CD4-positive, alpha-beta T cell (primary cell): ENCODE measurements around the gene VAMP4. TPM values are rescaled to one million over a fixed set of nuclear protein-coding genes. Genes with fewer than 3 reads are reported as not detected.

Experiments used
- ATAC-seq: fragments of 200-7000 bp; cut with Tn5 transposase; one replicate; pipeline ENCODE4 v1.10.0; 2022; ENCODE audit warnings: mild to moderate bottlenecking; ENCODE audit not compliant: poor library complexity
- CTCF ChIA-PET: fragments of 350-600 bp; sonication (Branson Sonifier 250); formaldehyde crosslinking; loops from one replicate; lab custom pipeline; 2021; ENCODE audit warnings: antibody characterized with exemption, inconsistent platforms; lab: Charles Lee
- POLR2A ChIA-PET: fragments of 350-600 bp; sonication (Branson Sonifier 250); formaldehyde crosslinking; loops from one replicate; lab custom pipeline; 2021; ENCODE audit warnings: antibody characterized with exemption, inconsistent platforms; lab: Charles Lee
- DNase-seq, 14 experiments: peaks; one replicate each; pipeline ENCODE4 v3.0.0-alpha.2; 2013 to 2020; ENCODE audit warnings: mixed read lengths in 2 of 14
- H3K27ac ChIP-seq, 2 donors: one replicate each; pipeline versions ENCODE4 v1.5.1 to v1.7.0; 2013; ENCODE audit warnings: low read length in 2 of 2, low read depth in 1 of 2, mild to moderate bottlenecking in 1 of 2
- H3K27me3 ChIP-seq, 2 experiments: 1 replicate in 1 of 2; 2 replicates in 1 of 2; pipeline versions ENCODE4 v1.6.1 to v1.7.0; 2013; ENCODE audit warnings: low read length in 2 of 2, control low read depth in 1 of 2, mild to moderate bottlenecking in 1 of 2, moderate library complexity in 1 of 2; ENCODE audit not compliant: insufficient read depth in 2 of 2, control insufficient read depth in 1 of 2
- H3K36me3 ChIP-seq: one replicate; pipeline ENCODE4 v1.6.1; 2013; ENCODE audit warnings: low read length, control low read depth; ENCODE audit not compliant: insufficient read depth
- H3K4me1 ChIP-seq: one replicate; pipeline ENCODE4 v1.6.1; 2013; ENCODE audit warnings: low read length, control low read depth; ENCODE audit not compliant: insufficient read depth
- H3K4me3 ChIP-seq: one replicate; pipeline ENCODE4 v1.5.1; 2013; ENCODE audit warnings: mild to moderate bottlenecking, low read length, moderate library complexity
- H3K9me3 ChIP-seq, 2 experiments: 1 replicate in 1 of 2; 2 replicates in 1 of 2; pipeline versions ENCODE4 v1.6.1 to v1.7.0; 2013; ENCODE audit warnings: low read length in 2 of 2, mild to moderate bottlenecking in 2 of 2, control low read depth in 1 of 2, moderate library complexity in 1 of 2; ENCODE audit not compliant: control insufficient read depth in 1 of 2, insufficient read depth in 1 of 2
- H3K27ac Mint-ChIP-seq: one replicate; pipeline ENCODE4 v1.8.0; 2020; ENCODE audit warnings: mixed read lengths
- H3K27me3 Mint-ChIP-seq: one replicate; pipeline ENCODE4 v1.8.0; 2021; ENCODE audit warnings: mixed read lengths
- H3K36me3 Mint-ChIP-seq: one replicate; pipeline ENCODE4 v1.8.0; 2021; ENCODE audit warnings: low read depth, mixed read lengths
- H3K4me1 Mint-ChIP-seq: one replicate; pipeline ENCODE4 v1.8.0; 2021; ENCODE audit warnings: low read depth, mixed read lengths
- H3K4me3 Mint-ChIP-seq: one replicate; pipeline ENCODE4 v1.8.0; 2020; ENCODE audit warnings: mild to moderate bottlenecking, mixed read lengths
- H3K9me3 Mint-ChIP-seq: one replicate; pipeline ENCODE4 v1.8.0; 2020; ENCODE audit warnings: mixed read lengths
- intact Hi-C, 2 experiments: fragments of 100-400 bp; cut with DNase I in 1 of 2; cut with micrococcal nuclease in 1 of 2; formaldehyde crosslinking; loops; one replicate each; pipeline versions ENCODE4 v1.15.1 to v1.9.0; 2023 to 2025; cut with DNase I, micrococcal nuclease
- total RNA-seq, 174 experiments: library from RNA in 2 of 174; stranded (reverse) in 2 of 174; gene quantifications; one replicate each; pipeline ENCODE4 v1.2.3 and lab custom pipeline; 2021 to 2026
- TF ChIP-seq, protein P1 (sequence below): fragments of 200-600 bp; IDR thresholded peaks from one replicate; pipeline ENCODE4 v1.8.0; 2022; ENCODE audit warnings: antibody characterized with exemption, mild to moderate bottlenecking

The VAMP4 gene
- total RNA-seq, 2 experiments from 2014 or later = 8.1 to 12.1 TPM

- Histone ChIP-seq H3K9me3 (no peaks in the 10 kb centered on the region), H3K27me3 (no peaks in the 10 kb centered on the region), H3K4me1 (peaks cover 45% of the 10 kb centered on the region), H3K36me3 (peaks cover 14% of the 10 kb centered on the region), H3K4me3 (peak overlapping the region; percentile 78), H3K27ac (peak overlapping the region; percentile 63 to 69)
- H3K9me3 Mint-ChIP-seq = no peaks in the 10 kb centered on the region
- peak in 2 of 14 experiments; percentile 17 to 40 for DNase-seq
- peak overlapping the region; percentile 90 for H3K27ac Mint-ChIP-seq
- TF ChIP-seq, protein P1, sequence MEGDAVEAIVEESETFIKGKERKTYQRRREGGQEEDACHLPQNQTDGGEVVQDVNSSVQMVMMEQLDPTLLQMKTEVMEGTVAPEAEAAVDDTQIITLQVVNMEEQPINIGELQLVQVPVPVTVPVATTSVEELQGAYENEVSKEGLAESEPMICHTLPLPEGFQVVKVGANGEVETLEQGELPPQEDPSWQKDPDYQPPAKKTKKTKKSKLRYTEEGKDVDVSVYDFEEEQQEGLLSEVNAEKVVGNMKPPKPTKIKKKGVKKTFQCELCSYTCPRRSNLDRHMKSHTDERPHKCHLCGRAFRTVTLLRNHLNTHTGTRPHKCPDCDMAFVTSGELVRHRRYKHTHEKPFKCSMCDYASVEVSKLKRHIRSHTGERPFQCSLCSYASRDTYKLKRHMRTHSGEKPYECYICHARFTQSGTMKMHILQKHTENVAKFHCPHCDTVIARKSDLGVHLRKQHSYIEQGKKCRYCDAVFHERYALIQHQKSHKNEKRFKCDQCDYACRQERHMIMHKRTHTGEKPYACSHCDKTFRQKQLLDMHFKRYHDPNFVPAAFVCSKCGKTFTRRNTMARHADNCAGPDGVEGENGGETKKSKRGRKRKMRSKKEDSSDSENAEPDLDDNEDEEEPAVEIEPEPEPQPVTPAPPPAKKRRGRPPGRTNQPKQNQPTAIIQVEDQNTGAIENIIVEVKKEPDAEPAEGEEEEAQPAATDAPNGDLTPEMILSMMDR = no peak
- intact Hi-C loops = loop anchor here (1.0 to 10.0 kb wide), 11 partner anchors 38 to 1886 kb away; partner anchors contain the start of genes DNM3 (in 2 of the 2), PRRC2C (in 2 of the 2), SUCO (in 2 of the 2) and VAMP4 (in 2 of the 2)
- peaks cover 47% of the 10 kb centered on the region for H3K4me1 Mint-ChIP-seq
- peak; percentile 0 for ATAC-seq
- peaks cover 34% of the 10 kb centered on the region for H3K36me3 Mint-ChIP-seq
- ChIA-PET CTCF (interaction anchor here (0.6 to 3.9 kb wide), 3 partner anchors 13 to 746 kb away, joined by 3 to 18 read pairs (median 3); no protein-coding TSS in a partner anchor), POLR2A (interaction anchor here (1.0 to 5.8 kb wide), 13 partner anchors 9 to 1934 kb away, joined by 3 to 122 read pairs (median 5); partner anchors contain the start of genes DNM3, GORAB, KLHL20 and PRRC2C)
- H3K4me3 Mint-ChIP-seq = peak overlapping the region; percentile 99
- peaks cover 5% of the 10 kb centered on the region for H3K27me3 Mint-ChIP-seq
Observed at GRCh38 chr1:171780583-171781175, 38.8 kb upstream of the VAMP4 start.

GRCh38 chr1:171772312-171772711 lies 30.4 kb upstream of the VAMP4 start:
- Mint-ChIP-seq H3K36me3 (no peaks in the 10 kb centered on the region), H3K9me3 (no peaks in the 10 kb centered on the region), H3K27me3 (peaks cover 19% of the 10 kb centered on the region), H3K4me1 (no peaks in the 10 kb centered on the region), H3K27ac (no peak overlapping the region), H3K4me3 (no peak overlapping the region)
- H3K27me3 ChIP-seq = no peaks in the 10 kb centered on the region
- no peaks in the 10 kb centered on the region for H3K4me1 ChIP-seq
- H3K36me3 ChIP-seq = no peaks in the 10 kb centered on the region
- TF ChIP-seq, protein P1 = no peak
- no peak overlapping the region for H3K27ac ChIP-seq
- POLR2A ChIA-PET = interaction anchor here (1.4 kb wide), 1 partner anchor 9 kb away, joined by 3 read pairs; the partner anchor contains the start of gene METTL13
- no peak overlapping the region for H3K4me3 ChIP-seq
- ATAC-seq = no peak
- no peaks in the 10 kb centered on the region for H3K9me3 ChIP-seq
- CTCF ChIA-PET = no interaction called here
- no peak for DNase-seq
- intact Hi-C loops = no loop called here

- H3K9me3 ChIP-seq = no peaks in the 10 kb centered on the region
- no peak overlapping the region for H3K4me3 ChIP-seq
- no peaks in the 10 kb centered on the region for H3K36me3 ChIP-seq
- Mint-ChIP-seq H3K27me3 (peaks cover 14% of the 10 kb centered on the region), H3K4me1 (no peaks in the 10 kb centered on the region), H3K27ac (no peak overlapping the region), H3K9me3 (no peaks in the 10 kb centered on the region), H3K36me3 (no peaks in the 10 kb centered on the region), H3K4me3 (no peak overlapping the region)
- CTCF ChIA-PET = no interaction called here
- H3K27ac ChIP-seq = no peak overlapping the region
- no peaks in the 10 kb centered on the region for H3K4me1 ChIP-seq
- no peak for ATAC-seq
- TF ChIP-seq, protein P1 = no peak
- intact Hi-C loops = no loop called here
- no peak for DNase-seq
- H3K27me3 ChIP-seq = no peaks in the 10 kb centered on the region
- POLR2A ChIA-PET = no interaction called here
Observed at GRCh38 chr1:171769754-171770153, 27.9 kb upstream of the VAMP4 start.
